OCI-LY7 (cell line): ENCODE results near the gene FSIP1. TPM values are rescaled to one million over a fixed set of nuclear protein-coding genes. Genes with fewer than 3 reads are reported as not detected.

Experiments used
- BruUV-seq: library from RNA; stranded (reverse); fragments of 400-500 nt; replicated peaks from 2 replicates; lab custom pipeline; 2021; lab: Mats Ljungman, UMichigan
- CTCF ChIA-PET: fragments of 300-600 bp; sonication (Branson Sonifier 250); formaldehyde crosslinking; loops from one replicate; lab custom pipeline; 2022; ENCODE audit warnings: antibody characterized with exemption; ENCODE audit not compliant: unreplicated experiment; lab: Charles Lee
- POLR2A ChIA-PET: fragments of 300-600 bp; sonication (Branson Sonifier 250); formaldehyde crosslinking; loops from one replicate; lab custom pipeline; 2022; ENCODE audit warnings: antibody characterized with exemption; lab: Charles Lee
- DNase-seq: peaks from one replicate; pipeline ENCODE4 v3.0.0-alpha.2; 2015; ENCODE audit warnings: low spot score
- H2AFZ ChIP-seq: fragments of 200-600 bp; sonication (generic), shearing (Covaris generic); 2 replicates; pipeline ENCODE4 v1.6.1; 2014; ENCODE audit warnings: mild to moderate bottlenecking, antibody characterized with exemption, low read length, moderate library complexity
- H3K27ac ChIP-seq: fragments of 200-600 bp; sonication (generic); 2 replicates; pipeline ENCODE4 v1.5.1; 2014; ENCODE audit warnings: mixed run types, low read depth, mild to moderate bottlenecking, moderate library complexity, low read length, inconsistent platforms; ENCODE audit not compliant: poor library complexity, severe bottlenecking
- H3K36me3 ChIP-seq: fragments of 200-600 bp; sonication (generic); 2 replicates; pipeline ENCODE4 v1.6.1; 2014; ENCODE audit warnings: mild to moderate bottlenecking, antibody characterized with exemption, low read length, moderate library complexity, mixed read lengths; ENCODE audit not compliant: insufficient read depth
- H3K4me1 ChIP-seq: fragments of 200-600 bp; sonication (generic); 2 replicates; pipeline ENCODE4 v1.5.1; 2014; ENCODE audit warnings: mild to moderate bottlenecking, low read length; ENCODE audit not compliant: insufficient read depth, poor library complexity, severe bottlenecking
- H3K4me2 ChIP-seq: fragments of 200-600 bp; sonication (generic); 2 replicates; pipeline ENCODE4 v1.6.1; 2014; ENCODE audit warnings: mild to moderate bottlenecking, low read length
- H3K4me3 ChIP-seq: fragments of 200-600 bp; sonication (generic); 2 replicates; pipeline ENCODE4 v1.5.1; 2014; ENCODE audit warnings: mild to moderate bottlenecking, low read depth, low read length; ENCODE audit not compliant: poor library complexity, severe bottlenecking
- H3K79me2 ChIP-seq: fragments of 200-600 bp; sonication (generic); 2 replicates; pipeline ENCODE4 v1.6.1; 2016; ENCODE audit warnings: low read depth, mild to moderate bottlenecking, low read length, moderate library complexity, mixed read lengths; ENCODE audit not compliant: insufficient read depth
- H3K9me2 ChIP-seq: fragments of 200-600 bp; sonication (generic); 2 replicates; pipeline ENCODE4 v1.6.1; 2016; ENCODE audit warnings: mild to moderate bottlenecking, low read length, mixed read lengths; ENCODE audit not compliant: insufficient read depth
- H3K9me3 ChIP-seq: fragments of 200-600 bp; sonication (generic); 2 replicates; pipeline ENCODE4 v1.6.1; 2014; ENCODE audit warnings: mild to moderate bottlenecking, mixed run types, low read length, mixed read lengths
- H4K20me1 ChIP-seq: fragments of 200-600 bp; sonication (generic); 2 replicates; pipeline ENCODE4 v1.6.1; 2014; ENCODE audit warnings: mild to moderate bottlenecking, antibody characterized with exemption, low read length, moderate library complexity, mixed read lengths; ENCODE audit not compliant: insufficient read depth
- CTCF ChIP-seq: fragments of 200-600 bp; sonication (generic); conservative IDR thresholded peaks from 2 replicates; pipeline ENCODE4 v1.5.1; 2014; ENCODE audit warnings: mild to moderate bottlenecking, antibody characterized with exemption, low read length, moderate library complexity, mixed read lengths
- EZH2phosphoT487 ChIP-seq: fragments of 200-600 bp; sonication (generic); IDR thresholded peaks from 2 replicates; pipeline ENCODE4 v1.6.1; 2018; ENCODE audit warnings: low read depth, borderline replicate concordance, mild to moderate bottlenecking, mixed run types, antibody characterized with exemption, low read length, moderate library complexity, mixed read lengths
- intact Hi-C: fragments of 100-400 bp; cut with micrococcal nuclease; formaldehyde crosslinking; loops from one replicate; pipeline ENCODE4 v1.10.0; 2022; ENCODE audit not compliant: unreplicated experiment
- total RNA-seq, 2 experiments: library from RNA; depleted of rRNA in 1 of 2; stranded (reverse); fragments of >200 nt in 1 of 2; shearing (Covaris generic) in 1 of 2; gene quantifications; 2 replicates each; pipeline ENCODE4 v1.2.3, GENCODE V29; 2014 to 2022

FSIP1 gene
- total RNA-seq, 2 experiments from 2014 or later = 0.28 to 0.65 TPM

DNA sequence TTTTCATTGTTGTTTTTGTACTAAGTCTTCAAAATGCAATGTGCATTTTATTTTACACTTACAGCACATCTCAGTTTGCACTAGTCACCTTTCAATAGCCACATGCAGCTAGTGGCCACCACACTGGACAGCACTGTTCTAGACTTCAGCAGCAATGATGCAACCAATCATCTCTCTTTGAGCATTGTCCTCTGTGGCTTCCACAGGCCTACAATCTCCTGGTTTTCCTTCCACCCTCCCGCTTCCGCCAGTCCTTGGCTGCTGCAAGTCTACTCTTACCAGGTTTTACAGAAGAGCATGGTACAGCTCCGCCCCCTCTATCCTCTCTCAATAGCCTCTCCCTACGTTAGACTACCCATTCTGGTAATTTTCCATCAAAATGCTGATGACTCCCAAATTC is 25.1 kb upstream of the FSIP1 start:
- no peaks in the 10 kb centered on the region for H3K4me1 ChIP-seq
- TF ChIP-seq CTCF (no peak), EZH2phosphoT487 (no peak)
- no peak overlapping the region for H3K4me2 ChIP-seq
- no TSS peak for BruUV-seq
- no peaks in the 10 kb centered on the region for H3K9me2 ChIP-seq
- no peaks in the 10 kb centered on the region for H4K20me1 ChIP-seq
- H3K79me2 ChIP-seq = no peaks in the 10 kb centered on the region
- no peaks in the 10 kb centered on the region for H3K36me3 ChIP-seq
- no peaks in the 10 kb centered on the region for H3K9me3 ChIP-seq
- H3K27ac ChIP-seq = no peak overlapping the region
- intact Hi-C loops = no loop called here
- H3K4me3 ChIP-seq = no peak overlapping the region
- H2AFZ ChIP-seq = no peak overlapping the region
- no peak for DNase-seq
- ChIA-PET POLR2A (no interaction called here), CTCF (no interaction called here)

- no peak for DNase-seq
- Histone ChIP-seq H3K36me3 (no peaks in the 10 kb centered on the region), H4K20me1 (no peaks in the 10 kb centered on the region), H3K4me2 (no peak overlapping the region), H3K4me3 (no peak overlapping the region), H3K4me1 (no peaks in the 10 kb centered on the region), H2AFZ (no peak overlapping the region), H3K27ac (no peak overlapping the region), H3K9me2 (no peaks in the 10 kb centered on the region), H3K79me2 (no peaks in the 10 kb centered on the region), H3K9me3 (no peaks in the 10 kb centered on the region)
- TF ChIP-seq CTCF (no peak), EZH2phosphoT487 (no peak)
- intact Hi-C loops = no loop called here
- POLR2A ChIA-PET = no interaction called here
- BruUV-seq = no TSS peak
- CTCF ChIA-PET = no interaction called here
Observed at GRCh38 chr15:39804026-39804425, 21.4 kb upstream of the FSIP1 start.

GRCh38 chr15:39803016-39803415 is 20.4 kb upstream of the FSIP1 start:
- Histone ChIP-seq H4K20me1 (no peaks in the 10 kb centered on the region), H3K9me2 (no peaks in the 10 kb centered on the region), H3K9me3 (no peaks in the 10 kb centered on the region), H3K4me2 (no peak overlapping the region), H3K36me3 (no peaks in the 10 kb centered on the region), H3K79me2 (no peaks in the 10 kb centered on the region), H3K4me1 (no peaks in the 10 kb centered on the region), H3K27ac (no peak overlapping the region), H2AFZ (no peak overlapping the region), H3K4me3 (no peak overlapping the region)
- TF ChIP-seq EZH2phosphoT487 (no peak), CTCF (no peak)
- CTCF ChIA-PET = interaction anchor here (0.5 kb wide), 1 partner anchor 1139 kb away, joined by 3 read pairs; no protein-coding TSS in a partner anchor
- no peak for DNase-seq
- POLR2A ChIA-PET = no interaction called here
- intact Hi-C loops = no loop called here
- BruUV-seq = no TSS peak
